Loucy (cell line): ENCODE data around the gene DNAH17.

ENCODE experiments used
- CTCF ChIP-seq: fragments of 200-600 bp; sonication (generic); conservative IDR thresholded peaks from 2 replicates; pipeline ENCODE4 v1.5.1; 2014; ENCODE audit warnings: mild to moderate bottlenecking, antibody characterized with exemption, low read length
- EZH2phosphoT487 ChIP-seq: fragments of 200-600 bp; IDR thresholded peaks from 2 replicates; pipeline ENCODE4 v1.6.1; 2018; ENCODE audit warnings: antibody characterized with exemption, mild to moderate bottlenecking, moderate library complexity, borderline replicate concordance

GRCh38 chr17:78387977-78388941 is 188.9 kb downstream of the DNAH17 start:
- no peak for TF ChIP-seq CTCF
- TF ChIP-seq EZH2phosphoT487: no peak
